ENCODE measurements around the gene STAT3. TPM values are rescaled to one million over a fixed set of nuclear protein-coding genes. Genes with fewer than 3 reads are reported as not detected.
"Not testable (repeated sequence)": the region's sequence is repeated elsewhere in the genome, so short reads cannot be mapped to it uniquely, and the experiment has no call there.

The STAT3 gene
- total and polyA plus RNA-seq, 2 donors from 2014 or later: 55.6 to 327 TPM

GRCh38 chr17:42362245-42362961 lies 25.8 kb downstream of the STAT3 start:
- DNase-seq: no peak
- peak overlapping the region; percentile 68 for H3K27ac ChIP-seq (ENCODE audit: low read depth in 2 of 2, low read length in 2 of 2)
- intact Hi-C loops (cut with DNase I): no loop called here

DNA sequence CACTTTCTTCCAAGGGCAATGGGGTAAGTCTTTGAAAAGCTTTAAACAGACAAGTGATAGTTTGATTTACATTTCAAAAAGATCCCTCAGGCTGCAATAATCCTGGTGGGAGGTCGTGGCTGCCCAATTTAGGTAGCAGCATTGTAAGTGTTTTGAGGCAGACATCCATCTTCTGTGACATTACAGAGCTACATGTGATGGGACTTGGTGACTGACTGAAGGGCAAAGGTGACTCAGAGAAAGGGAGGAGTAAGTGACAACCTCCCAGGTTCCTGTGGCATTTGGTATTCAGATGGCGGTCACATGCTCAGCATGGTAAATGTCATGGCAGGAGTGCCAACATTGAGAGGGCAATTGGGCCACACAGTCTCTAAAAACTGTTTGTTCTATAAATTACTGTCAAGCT lies 26.5 kb downstream of the STAT3 start:
- TF ChIP-seq, protein P1, sequence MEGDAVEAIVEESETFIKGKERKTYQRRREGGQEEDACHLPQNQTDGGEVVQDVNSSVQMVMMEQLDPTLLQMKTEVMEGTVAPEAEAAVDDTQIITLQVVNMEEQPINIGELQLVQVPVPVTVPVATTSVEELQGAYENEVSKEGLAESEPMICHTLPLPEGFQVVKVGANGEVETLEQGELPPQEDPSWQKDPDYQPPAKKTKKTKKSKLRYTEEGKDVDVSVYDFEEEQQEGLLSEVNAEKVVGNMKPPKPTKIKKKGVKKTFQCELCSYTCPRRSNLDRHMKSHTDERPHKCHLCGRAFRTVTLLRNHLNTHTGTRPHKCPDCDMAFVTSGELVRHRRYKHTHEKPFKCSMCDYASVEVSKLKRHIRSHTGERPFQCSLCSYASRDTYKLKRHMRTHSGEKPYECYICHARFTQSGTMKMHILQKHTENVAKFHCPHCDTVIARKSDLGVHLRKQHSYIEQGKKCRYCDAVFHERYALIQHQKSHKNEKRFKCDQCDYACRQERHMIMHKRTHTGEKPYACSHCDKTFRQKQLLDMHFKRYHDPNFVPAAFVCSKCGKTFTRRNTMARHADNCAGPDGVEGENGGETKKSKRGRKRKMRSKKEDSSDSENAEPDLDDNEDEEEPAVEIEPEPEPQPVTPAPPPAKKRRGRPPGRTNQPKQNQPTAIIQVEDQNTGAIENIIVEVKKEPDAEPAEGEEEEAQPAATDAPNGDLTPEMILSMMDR (IDR thresholded peaks at IDR 0.05; ENCODE audit: borderline replicate concordance, extremely low read depth, insufficient read depth): no peak
- no peak for FAIRE-seq
- Histone ChIP-seq H3K27ac (ENCODE audit: low read depth in 2 of 2, low read length in 2 of 2) (peak overlapping the region in 1 of 2 donors; percentile 68), H3K4me1 (ENCODE audit: control insufficient read depth in 2 of 3, insufficient read depth in 2 of 3, low read depth in 1 of 3, low read length in 3 of 3) (peaks cover 0 to 27% (median 25%) of the 10 kb centered on the region in 3 donors), H3K4me3 (ENCODE audit: low read length in 3 of 3) (no peak overlapping the region), H3K9ac (ENCODE audit: low read length in 3 of 3) (no peak overlapping the region), H3K27me3 (ENCODE audit: control insufficient read depth, insufficient read depth, low read length) (no peaks in the 10 kb centered on the region), H3K36me3 (ENCODE audit: control insufficient read depth in 2 of 3, insufficient read depth in 3 of 3, low read length in 3 of 3) (no peaks in the 10 kb centered on the region), H3K9me3 (ENCODE audit: control insufficient read depth in 2 of 3, insufficient read depth in 1 of 3, low read length in 3 of 3) (no peaks in the 10 kb centered on the region)
- DNase-seq: peak in 1 of 5 donors; percentile 16
- intact Hi-C loops (cut with DNase I): no loop called here

More at GRCh38 chr17:42362245-42362961, 25.8 kb downstream of the STAT3 start:
- FAIRE-seq: no peak
- no peaks in the 10 kb centered on the region for H3K27me3 ChIP-seq (ENCODE audit: control insufficient read depth, insufficient read depth, low read length)
- H3K4me1 ChIP-seq (ENCODE audit: control insufficient read depth in 2 of 3, insufficient read depth in 2 of 3, low read depth in 1 of 3, low read length in 3 of 3): peaks cover 0 to 29% (median 25%) of the 10 kb centered on the region in 3 donors
- H3K36me3 ChIP-seq (ENCODE audit: control insufficient read depth in 2 of 3, insufficient read depth in 3 of 3, low read length in 3 of 3): no peaks in the 10 kb centered on the region
- H3K4me3 ChIP-seq (ENCODE audit: low read length in 3 of 3): peak overlapping the region in 2 of 3 donors; percentile 7 to 23
- H3K9me3 ChIP-seq (ENCODE audit: control insufficient read depth in 2 of 3, insufficient read depth in 1 of 3, low read length in 3 of 3): no peaks in the 10 kb centered on the region
- peak overlapping the region in 1 of 3 donors; percentile 2 for H3K9ac ChIP-seq (ENCODE audit: low read length in 3 of 3)
- TF ChIP-seq, protein P1 (IDR thresholded peaks at IDR 0.05; ENCODE audit: borderline replicate concordance, extremely low read depth, insufficient read depth): no peak

- intact Hi-C loops (cut with DNase I); DNase-seq; H3K9ac ChIP-seq (ENCODE audit: low read length in 3 of 3); FAIRE-seq; H3K36me3 ChIP-seq (ENCODE audit: control insufficient read depth in 2 of 3, insufficient read depth in 3 of 3, low read length in 3 of 3); H3K4me3 ChIP-seq (ENCODE audit: low read length in 3 of 3); H3K9me3 ChIP-seq (ENCODE audit: control insufficient read depth in 2 of 3, insufficient read depth in 1 of 3, low read length in 3 of 3); H3K27me3 ChIP-seq (ENCODE audit: control insufficient read depth, insufficient read depth, low read length): not testable (repeated sequence)
- Histone ChIP-seq H3K27ac (ENCODE audit: low read depth in 2 of 2, low read length in 2 of 2) (peak overlapping the region in 1 of 2 donors; percentile 13), H3K4me1 (ENCODE audit: control insufficient read depth in 2 of 3, insufficient read depth in 2 of 3, low read depth in 1 of 3, low read length in 3 of 3) (peaks cover 0 to 25% (median 24%) of the 10 kb centered on the region in 3 donors)
Observed at GRCh38 chr17:42360388-42360787, 27.9 kb downstream of the STAT3 start.

DNA sequence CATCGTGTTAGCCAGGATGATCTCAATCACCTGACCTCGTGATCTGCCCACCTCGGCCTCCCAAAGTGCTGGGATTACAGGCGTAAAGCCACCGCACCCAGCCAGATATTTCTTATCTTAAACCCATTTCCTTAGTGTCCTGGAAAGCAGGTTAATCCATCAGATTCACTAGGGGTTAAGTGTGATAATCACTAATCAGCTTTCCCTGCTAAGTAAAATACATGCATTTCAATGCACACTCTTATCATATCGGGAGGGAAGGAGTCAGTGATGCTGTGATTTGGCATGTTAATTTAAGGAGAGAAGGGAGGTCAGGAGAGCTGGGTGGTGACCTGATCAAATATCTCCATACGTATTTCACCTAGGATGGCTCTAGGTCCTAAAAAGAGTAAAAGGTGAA lies 29.1 kb downstream of the STAT3 start:
- Histone ChIP-seq H3K27me3 (ENCODE audit: control insufficient read depth, insufficient read depth, low read length) (no peaks in the 10 kb centered on the region), H3K27ac (ENCODE audit: low read depth in 2 of 2, low read length in 2 of 2) (no peak overlapping the region), H3K36me3 (ENCODE audit: control insufficient read depth in 2 of 3, insufficient read depth in 3 of 3, low read length in 3 of 3) (no peaks in the 10 kb centered on the region), H3K9me3 (ENCODE audit: control insufficient read depth in 2 of 3, insufficient read depth in 1 of 3, low read length in 3 of 3) (no peaks in the 10 kb centered on the region), H3K9ac (ENCODE audit: low read length in 3 of 3) (no peak overlapping the region), H3K4me3 (ENCODE audit: low read length in 3 of 3) (no peak overlapping the region), H3K4me1 (ENCODE audit: control insufficient read depth in 2 of 3, insufficient read depth in 2 of 3, low read depth in 1 of 3, low read length in 3 of 3) (peaks cover 0 to 27% (median 25%) of the 10 kb centered on the region in 3 donors)
- FAIRE-seq (no peak), DNase-seq (no peak)
- intact Hi-C loops (cut with DNase I): no loop called here
- TF ChIP-seq, protein P1 (IDR thresholded peaks at IDR 0.05; ENCODE audit: borderline replicate concordance, extremely low read depth, insufficient read depth): no peak

All from kidney (tissue), 14 donors.